B cell (primary cell): ENCODE data around the gene ANOS1. TPM values are rescaled to one million over a fixed set of nuclear protein-coding genes. Genes with fewer than 3 reads are reported as not detected.
"Not testable (repeated sequence)": the region's sequence is repeated elsewhere in the genome, so short reads cannot be mapped to it uniquely, and the experiment has no call there.

ENCODE experiments used
- ATAC-seq: fragments of 200-7000 bp; cut with Tn5 transposase; one replicate; pipeline ENCODE4 v1.10.0; 2021; ENCODE audit warnings: low read depth, mild to moderate bottlenecking, moderate number of reproducible peaks, moderate library complexity
- CTCF ChIA-PET: fragments of 350-600 bp; sonication (Branson Sonifier 250); formaldehyde crosslinking; loops from one replicate; lab custom pipeline; 2021; ENCODE audit warnings: antibody characterized with exemption, inconsistent platforms; lab: Charles Lee
- POLR2A ChIA-PET: fragments of 350-600 bp; sonication (Branson Sonifier 250); formaldehyde crosslinking; loops from one replicate; lab custom pipeline; 2021; ENCODE audit warnings: antibody characterized with exemption; lab: Charles Lee
- DNase-seq: peaks from one replicate; pipeline ENCODE4 v3.0.0; 2013
- H2AFZ ChIP-seq: 2 replicates; pipeline ENCODE4 v1.6.1; 2012; ENCODE audit warnings: mild to moderate bottlenecking, low read depth, low read length; ENCODE audit not compliant: insufficient read depth, poor library complexity, severe bottlenecking
- H3K27ac ChIP-seq, 2 donors: 1 replicate in 1 of 2; 2 replicates in 1 of 2; pipeline ENCODE4 v1.5.1; 2012 to 2013; ENCODE audit warnings: low read length in 2 of 2, mild to moderate bottlenecking in 2 of 2, moderate library complexity in 1 of 2
- H3K27me3 ChIP-seq, 4 experiments: fragments of 200-600 bp in 1 of 4; sonication (generic) in 1 of 4; replicated peaks in 1 of 4; 1 replicate in 2 of 4; 2 replicates in 2 of 4; pipeline versions ENCODE4 v1.6.1 to v1.7.0; 2013 to 2016; ENCODE audit warnings: low read length in 3 of 4, mild to moderate bottlenecking in 2 of 4, mixed read lengths in 1 of 4, moderate library complexity in 1 of 4; ENCODE audit not compliant: insufficient read depth in 4 of 4, control insufficient read depth in 3 of 4; ENCODE audit errors: control extremely low read depth in 1 of 4
- H3K36me3 ChIP-seq, 2 experiments: replicated peaks in 1 of 2; 1 replicate in 1 of 2; 2 replicates in 1 of 2; pipeline versions ENCODE4 v1.6.1 to v1.7.1; 2013; ENCODE audit warnings: low read length in 1 of 2; ENCODE audit not compliant: insufficient read depth in 2 of 2, control insufficient read depth in 1 of 2; ENCODE audit errors: control extremely low read depth in 1 of 2, extremely low read depth in 1 of 2
- H3K4me1 ChIP-seq, 2 donors: fragments of 200-600 bp in 1 of 2; sonication (generic) in 1 of 2; 1 replicate in 1 of 2; 2 replicates in 1 of 2; pipeline versions ENCODE4 v1.5.1 to v1.6.1; 2013 to 2017; ENCODE audit warnings: low read length in 2 of 2; ENCODE audit not compliant: control insufficient read depth in 2 of 2, insufficient read depth in 2 of 2
- H3K4me2 ChIP-seq: replicated peaks from 2 replicates; pipeline ENCODE3; 2012; ENCODE audit warnings: mild to moderate bottlenecking, low read depth, low read length; ENCODE audit not compliant: poor library complexity, severe bottlenecking
- H3K4me3 ChIP-seq, 5 experiments: fragments of 200-600 bp in 1 of 5; sonication (generic) in 1 of 5; 1 replicate in 3 of 5; 2 replicates in 2 of 5; pipeline versions ENCODE4 v1.5.1 to v1.7.0; 2011 to 2016; ENCODE audit warnings: low read length in 4 of 5, mild to moderate bottlenecking in 4 of 5, low read depth in 2 of 5, control low read depth in 1 of 5, moderate library complexity in 1 of 5; ENCODE audit not compliant: insufficient read depth in 1 of 5; ENCODE audit errors: control extremely low read depth in 1 of 5, extremely low read depth in 1 of 5
- H3K79me2 ChIP-seq: fragments of 200-600 bp; sonication (generic); one replicate; pipeline ENCODE4 v1.6.0; 2016; ENCODE audit warnings: low read length; ENCODE audit not compliant: control insufficient read depth, insufficient read depth
- H3K9ac ChIP-seq: fragments of 200-600 bp; sonication (generic); 2 replicates; pipeline ENCODE4 v1.6.1; 2017; ENCODE audit warnings: mild to moderate bottlenecking, low read length, moderate library complexity
- H3K9me3 ChIP-seq, 3 donors: one replicate each; pipeline versions ENCODE4 v1.6.1 to v1.7.1; 2013; ENCODE audit warnings: low read length in 2 of 3; ENCODE audit not compliant: control insufficient read depth in 2 of 3, insufficient read depth in 1 of 3; ENCODE audit errors: control extremely low read depth in 1 of 3
- H4K20me1 ChIP-seq: 2 replicates; pipeline ENCODE4 v1.6.0; 2012; ENCODE audit warnings: mild to moderate bottlenecking, low read length; ENCODE audit not compliant: insufficient read depth, control insufficient read depth, poor library complexity, severe bottlenecking
- H3K27ac Mint-ChIP-seq: one replicate; pipeline ENCODE4 v1.8.0; 2021; ENCODE audit warnings: mixed read lengths
- H3K27me3 Mint-ChIP-seq: one replicate; pipeline ENCODE4 v1.8.0; 2021; ENCODE audit warnings: mixed read lengths
- H3K4me1 Mint-ChIP-seq: one replicate; pipeline ENCODE4 v1.8.0; 2021; ENCODE audit warnings: mixed read lengths
- H3K4me3 Mint-ChIP-seq: one replicate; pipeline ENCODE4 v1.8.0; 2021; ENCODE audit warnings: mixed read lengths
- H3K9me3 Mint-ChIP-seq: one replicate; pipeline ENCODE4 v1.8.0; 2022; ENCODE audit warnings: mixed read lengths; ENCODE audit not compliant: insufficient read depth
- CTCF ChIP-seq: fragments of 200-600 bp; IDR thresholded peaks from one replicate; pipeline ENCODE4 v1.8.0; 2022; ENCODE audit warnings: antibody characterized with exemption, mild to moderate bottlenecking
- EZH2 ChIP-seq: IDR thresholded peaks from 2 replicates; pipeline ENCODE4 v1.6.1; 2012; ENCODE audit warnings: borderline replicate concordance, low read depth, mild to moderate bottlenecking, moderate library complexity, low read length; ENCODE audit not compliant: insufficient read depth, poor library complexity, severe bottlenecking
- WGBS: methylation state at CpG from one replicate; pipeline ENCODE4 v1.1.5; 2013; ENCODE audit warnings: missing lambda C conversion rate; ENCODE audit not compliant: insufficient coverage; 5-methylcytosine and 5-hydroxymethylcytosine counted together
- intact Hi-C: fragments of 100-400 bp; cut with micrococcal nuclease; formaldehyde crosslinking; loops from one replicate; pipeline ENCODE4 v1.10.0; 2022
- polyA plus RNA-seq: library from polyadenylated mRNA; depleted of rRNA; stranded (reverse); fragments of >200 nt; gene quantifications from 2 replicates; pipeline ENCODE4 v1.2.3, GENCODE V29; 2012
- total RNA-seq, 2 donors: library from RNA; stranded (reverse); fragments of 120-200 nt in 1 of 2; gene quantifications; 1 replicate in 1 of 2; 2 replicates in 1 of 2; pipeline versions ENCODE4 v1.2.3 to v1.2.4, GENCODE V29; 2013 to 2022

Gene ANOS1
- total and polyA plus RNA-seq, 2 donors (not counting 1 experiment from before 2014, with no cell fraction given) = 0.10 TPM; not detected in 1

- H3K27me3 ChIP-seq = no peaks in the 10 kb centered on the region
- no peak overlapping the region for H3K4me3 ChIP-seq
- no peaks in the 10 kb centered on the region for H3K36me3 ChIP-seq
- no peaks in the 10 kb centered on the region for H3K79me2 ChIP-seq
- H3K9me3 ChIP-seq = no peaks in the 10 kb centered on the region
- H3K27ac Mint-ChIP-seq = no peak overlapping the region
- no peaks in the 10 kb centered on the region for H4K20me1 ChIP-seq
- ChIA-PET POLR2A (no interaction called here), CTCF (no interaction called here)
- H3K4me1 Mint-ChIP-seq = no peaks in the 10 kb centered on the region
- no peak overlapping the region for H2AFZ ChIP-seq
- no peak for ATAC-seq
- DNase-seq = no peak
- no peak overlapping the region for H3K4me3 Mint-ChIP-seq
- no peaks in the 10 kb centered on the region for H3K9me3 Mint-ChIP-seq
- intact Hi-C loops = no loop called here
- WGBS = no CpG with 5 or more reads among the region's 2 CpGs
- TF ChIP-seq CTCF (no peak), EZH2 (no peak)
- H3K4me1 ChIP-seq = no peaks in the 10 kb centered on the region
- no peak overlapping the region for H3K27ac ChIP-seq
- no peak overlapping the region for H3K9ac ChIP-seq
- no peak overlapping the region for H3K4me2 ChIP-seq
- H3K27me3 Mint-ChIP-seq = peaks cover 17% of the 10 kb centered on the region
Measured at GRCh38 chrX:8760021-8760420, 28.1 kb upstream of the ANOS1 start.

GRCh38 chrX:8758706-8759105 lies 26.8 kb upstream of the ANOS1 start:
- H3K4me3 ChIP-seq, H3K27ac Mint-ChIP-seq, H3K79me2 ChIP-seq, H3K4me3 Mint-ChIP-seq, H3K4me1 Mint-ChIP-seq, CTCF ChIA-PET, H3K4me1 ChIP-seq, H3K9me3 ChIP-seq, H3K9ac ChIP-seq, H3K27me3 ChIP-seq, H3K9me3 Mint-ChIP-seq, H4K20me1 ChIP-seq, H2AFZ ChIP-seq, DNase-seq, ATAC-seq, POLR2A ChIA-PET, H3K36me3 ChIP-seq, H3K4me2 ChIP-seq, H3K27ac ChIP-seq, intact Hi-C loops: not testable (repeated sequence)
- peaks cover 12% of the 10 kb centered on the region for H3K27me3 Mint-ChIP-seq
- no CpG with 5 or more reads among the region's 5 CpGs for WGBS

- H3K9me3 Mint-ChIP-seq, H3K36me3 ChIP-seq, H3K4me1 ChIP-seq, H3K27me3 ChIP-seq, ATAC-seq, H2AFZ ChIP-seq, POLR2A ChIA-PET, H3K9me3 ChIP-seq, CTCF ChIA-PET, H3K27me3 Mint-ChIP-seq, H3K9ac ChIP-seq, H3K4me3 Mint-ChIP-seq, intact Hi-C loops, H3K4me1 Mint-ChIP-seq, DNase-seq, H3K4me3 ChIP-seq, H4K20me1 ChIP-seq, H3K79me2 ChIP-seq, H3K27ac ChIP-seq, H3K27ac Mint-ChIP-seq, H3K4me2 ChIP-seq: not testable (repeated sequence)
- WGBS = 100% methylated on average over 2 of the region's 7 CpGs
Measured at GRCh38 chrX:8757609-8758389, 25.9 kb upstream of the ANOS1 start.
